ENCODE data around the gene CKAP2L. TPM values are rescaled to one million over a fixed set of nuclear protein-coding genes. Genes with fewer than 3 reads are reported as not detected.

Gene CKAP2L
- total RNA-seq, 1 donor from 2014 or later = 6.3 TPM

DNA sequence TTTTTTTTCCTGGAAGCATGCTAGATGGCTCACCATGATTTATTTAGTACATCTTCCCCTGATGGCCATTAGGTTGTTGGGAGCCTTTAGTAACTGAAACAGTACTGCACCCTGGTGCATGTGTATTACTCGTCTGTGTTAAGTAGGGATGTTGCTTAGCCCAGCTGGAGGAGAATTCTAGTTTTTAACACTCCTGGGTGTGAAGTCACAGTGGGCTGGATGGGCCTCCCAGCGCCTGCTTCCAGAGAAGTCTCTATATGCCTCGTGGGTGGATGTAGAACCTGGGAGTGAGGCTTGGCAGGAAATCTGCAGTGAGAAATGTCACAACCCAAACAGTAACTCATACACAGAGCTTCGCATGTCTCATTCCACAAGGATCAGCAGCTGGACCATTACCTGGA lies 72.5 kb downstream of the CKAP2L start:
- DNase-seq (ENCODE audit: extremely low spot score, unreplicated experiment) = no peak
- H3K4me3 Mint-ChIP-seq (ENCODE audit: unreplicated experiment) = no peak overlapping the region
- H3K9me3 Mint-ChIP-seq (ENCODE audit: unreplicated experiment) = no peaks in the 10 kb centered on the region
- H3K27ac Mint-ChIP-seq (ENCODE audit: unreplicated experiment) = peak overlapping the region; percentile 86
- peaks cover 30% of the 10 kb centered on the region for H3K4me1 Mint-ChIP-seq (ENCODE audit: unreplicated experiment)
- no peaks in the 10 kb centered on the region for H3K27me3 Mint-ChIP-seq (ENCODE audit: unreplicated experiment)
- no peaks in the 10 kb centered on the region for H3K36me3 Mint-ChIP-seq (ENCODE audit: unreplicated experiment)
- TF ChIP-seq, protein P1, sequence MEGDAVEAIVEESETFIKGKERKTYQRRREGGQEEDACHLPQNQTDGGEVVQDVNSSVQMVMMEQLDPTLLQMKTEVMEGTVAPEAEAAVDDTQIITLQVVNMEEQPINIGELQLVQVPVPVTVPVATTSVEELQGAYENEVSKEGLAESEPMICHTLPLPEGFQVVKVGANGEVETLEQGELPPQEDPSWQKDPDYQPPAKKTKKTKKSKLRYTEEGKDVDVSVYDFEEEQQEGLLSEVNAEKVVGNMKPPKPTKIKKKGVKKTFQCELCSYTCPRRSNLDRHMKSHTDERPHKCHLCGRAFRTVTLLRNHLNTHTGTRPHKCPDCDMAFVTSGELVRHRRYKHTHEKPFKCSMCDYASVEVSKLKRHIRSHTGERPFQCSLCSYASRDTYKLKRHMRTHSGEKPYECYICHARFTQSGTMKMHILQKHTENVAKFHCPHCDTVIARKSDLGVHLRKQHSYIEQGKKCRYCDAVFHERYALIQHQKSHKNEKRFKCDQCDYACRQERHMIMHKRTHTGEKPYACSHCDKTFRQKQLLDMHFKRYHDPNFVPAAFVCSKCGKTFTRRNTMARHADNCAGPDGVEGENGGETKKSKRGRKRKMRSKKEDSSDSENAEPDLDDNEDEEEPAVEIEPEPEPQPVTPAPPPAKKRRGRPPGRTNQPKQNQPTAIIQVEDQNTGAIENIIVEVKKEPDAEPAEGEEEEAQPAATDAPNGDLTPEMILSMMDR (IDR thresholded peaks at IDR 0.05) = no peak

DNA sequence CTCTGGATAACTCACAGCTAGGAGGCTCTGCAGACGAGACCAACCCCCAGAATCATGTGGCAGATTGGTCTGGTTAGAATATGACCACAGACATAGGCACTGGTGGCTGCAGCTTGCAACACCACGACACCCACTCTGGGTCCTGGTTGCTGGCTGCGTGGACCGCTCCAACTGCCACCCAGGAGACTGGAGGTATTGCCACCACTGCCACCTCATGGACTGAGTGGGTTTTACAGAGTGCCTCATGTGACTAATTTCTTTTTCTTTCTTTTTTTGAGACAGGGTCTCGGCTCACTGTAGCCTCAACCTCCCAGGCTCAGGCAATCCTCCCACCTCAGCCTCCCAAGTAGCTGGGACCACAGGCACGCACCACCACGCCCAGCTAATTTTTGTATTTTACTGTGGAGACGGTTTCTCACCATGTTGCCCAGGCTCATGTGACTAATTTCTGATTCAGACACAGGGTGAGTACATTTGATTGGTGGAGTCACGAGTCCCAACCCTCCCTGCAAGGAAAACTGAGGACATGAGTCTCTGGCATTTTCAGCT lies 73.5 kb downstream of the CKAP2L start:
- no peak for DNase-seq (ENCODE audit: extremely low spot score, unreplicated experiment)
- H3K27ac Mint-ChIP-seq (ENCODE audit: unreplicated experiment) = peak overlapping the region; percentile 67
- H3K4me1 Mint-ChIP-seq (ENCODE audit: unreplicated experiment) = peaks cover 30% of the 10 kb centered on the region
- no peaks in the 10 kb centered on the region for H3K9me3 Mint-ChIP-seq (ENCODE audit: unreplicated experiment)
- no peaks in the 10 kb centered on the region for H3K36me3 Mint-ChIP-seq (ENCODE audit: unreplicated experiment)
- TF ChIP-seq, protein P1 (IDR thresholded peaks at IDR 0.05) = peak; percentile 63
- H3K4me3 Mint-ChIP-seq (ENCODE audit: unreplicated experiment) = no peak overlapping the region
- H3K27me3 Mint-ChIP-seq (ENCODE audit: unreplicated experiment) = no peaks in the 10 kb centered on the region

DNA sequence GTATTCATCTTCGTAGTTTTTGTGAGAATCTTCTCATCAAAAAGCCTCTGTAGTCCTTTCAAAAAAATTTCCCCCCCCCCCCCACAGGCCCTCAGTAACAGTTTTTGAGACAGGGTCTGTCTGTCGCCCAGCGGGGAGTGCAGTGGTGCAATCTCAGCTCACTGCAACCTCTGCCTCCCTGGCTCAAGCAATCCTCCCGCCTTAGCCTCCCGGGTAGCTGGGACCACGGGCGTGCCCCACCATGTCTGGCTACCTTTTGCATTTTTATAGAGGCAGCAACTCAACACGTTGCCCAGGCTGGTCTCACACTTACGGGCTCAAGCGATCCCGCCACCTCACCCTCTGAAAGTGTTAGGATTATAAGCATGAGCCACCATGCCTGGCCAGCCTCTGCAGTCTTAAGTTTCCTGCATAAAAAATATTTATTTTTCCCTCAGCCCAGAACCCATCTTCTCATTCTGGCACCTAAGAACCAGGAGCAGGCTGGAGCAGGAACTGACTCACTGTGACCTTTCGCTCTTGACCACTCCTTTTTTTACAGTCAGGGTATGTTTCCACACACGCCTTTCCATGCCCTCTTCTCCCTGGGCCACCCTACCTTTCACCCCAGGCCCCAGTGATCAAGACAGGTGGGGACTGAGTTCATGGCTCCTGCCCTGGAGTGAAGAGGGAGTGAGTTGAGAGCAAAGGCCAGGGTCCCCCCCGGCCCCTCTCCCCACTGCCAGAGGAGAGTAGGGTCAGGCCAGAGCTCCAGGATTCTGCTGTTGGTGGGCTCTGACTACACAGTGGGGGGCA lies 76.1 kb downstream of the CKAP2L start:
- Mint-ChIP-seq H3K4me1 (ENCODE audit: unreplicated experiment) (peaks cover 28% of the 10 kb centered on the region), H3K27ac (ENCODE audit: unreplicated experiment) (no peak overlapping the region), H3K27me3 (ENCODE audit: unreplicated experiment) (no peaks in the 10 kb centered on the region), H3K36me3 (ENCODE audit: unreplicated experiment) (no peaks in the 10 kb centered on the region), H3K9me3 (ENCODE audit: unreplicated experiment) (no peaks in the 10 kb centered on the region), H3K4me3 (ENCODE audit: unreplicated experiment) (no peak overlapping the region)
- DNase-seq (ENCODE audit: extremely low spot score, unreplicated experiment) = no peak
- TF ChIP-seq, protein P1 (IDR thresholded peaks at IDR 0.05) = no peak

- Mint-ChIP-seq H3K4me3 (ENCODE audit: unreplicated experiment) (no peak overlapping the region), H3K36me3 (ENCODE audit: unreplicated experiment) (no peaks in the 10 kb centered on the region), H3K27me3 (ENCODE audit: unreplicated experiment) (no peaks in the 10 kb centered on the region), H3K9me3 (ENCODE audit: unreplicated experiment) (no peaks in the 10 kb centered on the region), H3K4me1 (ENCODE audit: unreplicated experiment) (peaks cover 21% of the 10 kb centered on the region), H3K27ac (ENCODE audit: unreplicated experiment) (no peak overlapping the region)
- no peak for DNase-seq (ENCODE audit: extremely low spot score, unreplicated experiment)
- TF ChIP-seq, protein P1 (IDR thresholded peaks at IDR 0.05) = no peak
Observed at GRCh38 chr2:112687522-112687921, 76.9 kb downstream of the CKAP2L start.

Other genes starting within 250 kb of the CKAP2L start
- gene POLR1B, start 222.1 kb downstream of the CKAP2L start, total RNA-seq = 17.1 and 21.0 TPM in 2 replicates
- 24.7 and 31.4 TPM in 2 replicates for gene CHCHD5, start 180.0 kb downstream of the CKAP2L start, total RNA-seq
- gene SLC20A1, start 118.7 kb downstream of the CKAP2L start, total RNA-seq = 77.6 and 80.4 TPM in 2 replicates
- not detected in 2 replicates for gene NT5DC4, start 43.6 kb downstream of the CKAP2L start, total RNA-seq
- gene IL1A, start 19.9 kb upstream of the CKAP2L start, total RNA-seq = not detected in 2 replicates
- not detected in 2 replicates for gene IL1B, start 72.2 kb upstream of the CKAP2L start, total RNA-seq
- not detected in 2 replicates for gene IL37, start 146.6 kb upstream of the CKAP2L start, total RNA-seq
- not detected in 2 replicates for gene IL36G, start 213.4 kb upstream of the CKAP2L start, total RNA-seq
- gene IL36A, start 240.8 kb upstream of the CKAP2L start, total RNA-seq = not detected in 2 replicates

Measured in osteocyte (in vitro differentiated cells).